ENCODE data around the gene EIF4G2.
A peak's percentile ranks its signal among the peaks of the same experiment; 100 is the strongest.

EIF4G2 gene

DNA sequence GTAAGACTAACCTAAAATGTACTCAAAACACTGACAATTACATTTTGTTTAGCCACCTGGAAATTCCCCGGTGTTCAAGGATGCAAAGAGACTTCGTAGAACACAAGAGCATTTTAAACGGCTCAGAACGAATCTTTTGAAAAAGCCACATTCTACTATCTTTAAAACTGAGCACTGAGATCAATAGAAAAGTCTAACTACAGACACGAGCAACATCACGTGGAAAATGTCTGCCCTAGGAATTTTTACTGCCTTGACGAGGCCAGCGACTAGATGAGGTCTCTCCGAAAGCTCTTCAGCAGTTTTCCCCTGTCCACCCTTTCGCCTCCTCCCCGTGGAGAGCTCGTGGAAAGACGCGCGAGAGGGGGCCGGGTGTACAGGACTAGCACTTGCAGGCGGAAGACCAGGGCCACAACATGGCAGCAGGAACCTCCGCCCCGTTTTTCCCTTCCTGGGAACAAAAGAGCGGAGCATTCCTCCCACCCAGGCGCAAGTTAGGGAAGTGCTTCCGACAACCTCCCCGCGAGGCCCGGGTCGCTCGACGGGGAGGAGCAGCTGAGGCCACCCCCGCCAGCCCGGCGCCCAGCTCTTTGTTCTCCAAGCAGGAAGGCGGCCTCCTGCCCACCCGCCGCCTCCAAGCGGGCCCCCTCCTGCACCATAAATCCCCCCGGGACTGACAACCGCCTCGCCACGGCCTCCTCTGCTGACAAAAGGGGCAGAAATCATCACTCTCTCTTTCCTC, 1.1 kb downstream of the EIF4G2 start:
- DNase-seq: peak; percentile 34

DNA sequence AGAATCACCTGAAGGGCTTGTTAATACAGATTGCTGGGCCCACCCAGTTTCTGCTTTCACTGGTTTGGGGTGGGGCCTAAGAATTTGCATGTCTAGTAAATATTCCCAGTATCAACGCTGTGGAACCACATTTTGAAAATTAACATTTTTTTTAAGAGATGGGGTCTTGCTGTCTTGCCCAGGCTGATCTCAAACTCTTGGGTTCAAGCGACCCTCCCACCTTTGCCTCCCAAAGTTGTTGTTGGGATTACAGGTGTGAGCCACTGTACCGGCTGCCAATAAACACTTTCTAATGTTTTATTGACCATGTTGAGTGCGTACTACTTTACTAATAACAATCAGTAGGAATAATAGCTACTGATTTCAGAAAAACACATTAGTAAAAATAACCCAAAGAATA, 2.5 kb downstream of the EIF4G2 start:
- DNase-seq: no peak

DNA sequence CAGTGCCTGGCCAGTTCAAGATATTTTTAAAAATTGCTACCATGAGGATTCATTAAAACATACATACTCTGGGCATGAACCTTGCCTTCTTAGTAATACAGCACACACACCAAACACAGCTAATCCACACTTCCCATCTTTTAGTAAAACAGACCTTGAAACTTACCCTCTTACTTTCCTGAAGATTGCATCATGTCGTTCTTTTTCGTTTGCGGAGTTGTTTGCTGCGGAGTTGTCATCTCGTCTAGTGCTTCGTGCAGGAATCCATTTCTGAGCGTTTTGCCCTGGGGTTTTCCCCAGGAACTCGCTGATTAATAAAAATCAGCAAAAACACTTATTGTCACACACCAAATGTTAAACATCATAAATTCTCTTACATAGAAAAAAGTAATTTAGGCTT, 3.0 kb downstream of the EIF4G2 start:
- DNase-seq: no peak

DNA sequence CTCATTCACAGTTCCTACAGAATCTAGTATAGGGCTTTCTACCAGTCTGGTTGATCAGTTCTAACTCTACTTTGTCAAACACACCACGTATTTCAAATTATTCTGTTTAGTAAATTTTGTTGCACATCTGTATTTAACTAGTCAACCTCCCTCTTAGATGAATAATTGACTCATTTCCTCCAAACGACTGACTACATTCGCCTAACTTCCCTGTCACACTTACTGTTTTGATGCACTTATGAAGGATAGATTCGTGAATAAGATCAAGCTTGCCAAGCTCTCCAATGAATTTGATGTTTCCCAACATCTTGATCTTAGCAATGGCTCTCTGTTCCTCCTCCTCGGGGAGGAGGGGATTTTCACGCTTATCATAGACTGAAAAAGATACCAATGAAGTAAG, 5.0 kb downstream of the EIF4G2 start:
- no peak for DNase-seq

DNA sequence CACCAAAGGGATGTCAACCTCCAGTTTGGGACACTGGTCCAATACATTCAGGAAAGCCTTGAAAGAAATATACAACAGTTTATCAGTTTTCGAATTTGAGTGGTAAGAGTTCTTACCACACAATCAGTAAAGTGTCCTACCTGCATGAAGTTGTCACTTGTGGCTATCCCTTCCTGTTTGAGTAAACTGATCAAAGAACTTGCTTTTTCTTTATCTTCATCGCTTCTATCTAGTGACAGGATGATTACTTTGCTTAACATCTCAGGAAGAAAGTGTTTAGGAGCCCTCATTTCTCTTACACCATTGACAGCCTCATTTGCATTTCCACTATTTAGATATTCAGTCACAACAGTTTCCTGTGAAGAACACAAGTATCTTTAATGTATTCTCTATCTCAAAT, 8.4 kb downstream of the EIF4G2 start:
- DNase-seq: no peak

DNA sequence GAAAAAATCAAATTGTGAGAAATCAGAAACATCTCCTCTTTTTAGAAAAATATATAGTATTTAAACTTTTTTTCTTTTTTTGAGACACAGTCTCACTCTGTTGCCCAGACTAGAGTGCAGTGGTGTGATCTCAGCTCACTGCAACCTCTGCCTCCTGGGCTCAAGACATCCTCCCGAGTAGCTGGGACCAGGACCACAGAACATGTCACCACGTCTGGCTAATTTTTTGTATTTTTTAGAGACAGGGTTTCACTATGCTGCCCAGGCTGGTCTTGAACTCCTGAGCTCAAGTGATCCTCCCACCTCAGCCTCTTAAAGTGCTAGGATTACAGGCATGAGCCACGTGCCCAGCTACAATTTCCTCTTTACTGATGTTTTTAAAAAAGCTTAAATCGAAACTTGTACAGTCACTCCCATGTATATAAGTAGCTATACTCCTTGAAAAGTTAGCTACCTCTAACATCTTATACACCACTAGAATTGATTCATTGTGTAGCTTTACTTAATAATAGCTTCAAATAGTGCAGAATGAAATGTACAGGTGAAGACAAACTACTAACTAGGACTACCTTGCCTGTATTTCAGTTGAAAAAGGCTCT, 10.3 kb downstream of the EIF4G2 start:
- no peak for DNase-seq

DNA sequence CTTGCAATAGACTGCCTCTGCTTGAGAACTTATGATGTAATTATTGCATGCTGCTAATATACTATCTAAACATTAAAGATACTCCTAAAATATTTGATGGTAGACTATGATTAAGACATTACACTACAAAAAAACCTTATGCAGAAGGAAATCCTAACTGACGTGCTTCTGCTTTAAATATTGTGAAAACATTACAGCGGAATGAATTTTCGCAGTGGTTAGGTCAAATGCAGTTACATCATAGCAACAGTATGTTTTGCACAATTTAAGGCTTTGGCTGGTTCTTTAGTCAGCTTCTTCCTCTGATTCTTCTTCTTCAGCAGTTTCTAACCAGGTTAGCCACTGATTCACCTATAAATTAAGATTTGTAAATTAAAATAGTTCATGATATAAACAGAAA, 11.2 kb downstream of the EIF4G2 start:
- DNase-seq: no peak

DNA sequence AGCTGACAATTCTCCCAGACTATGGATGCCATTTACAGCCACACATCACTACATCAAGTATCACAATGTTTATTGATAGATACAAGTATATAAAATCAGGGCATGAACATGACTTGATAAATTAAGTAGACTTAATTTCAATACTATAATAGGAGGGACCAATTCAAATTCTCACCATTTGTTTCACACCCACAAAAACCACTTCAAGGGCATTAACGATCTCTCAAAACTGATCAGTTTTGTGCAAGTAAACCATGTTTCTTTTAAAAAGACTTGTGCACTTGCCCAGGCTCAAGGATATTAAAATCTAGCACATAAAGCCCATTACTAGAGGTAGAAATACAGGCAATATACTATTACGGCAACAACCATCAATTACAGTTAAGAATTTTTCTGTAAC, 11.7 kb downstream of the EIF4G2 start:
- DNase-seq: no peak

DNA sequence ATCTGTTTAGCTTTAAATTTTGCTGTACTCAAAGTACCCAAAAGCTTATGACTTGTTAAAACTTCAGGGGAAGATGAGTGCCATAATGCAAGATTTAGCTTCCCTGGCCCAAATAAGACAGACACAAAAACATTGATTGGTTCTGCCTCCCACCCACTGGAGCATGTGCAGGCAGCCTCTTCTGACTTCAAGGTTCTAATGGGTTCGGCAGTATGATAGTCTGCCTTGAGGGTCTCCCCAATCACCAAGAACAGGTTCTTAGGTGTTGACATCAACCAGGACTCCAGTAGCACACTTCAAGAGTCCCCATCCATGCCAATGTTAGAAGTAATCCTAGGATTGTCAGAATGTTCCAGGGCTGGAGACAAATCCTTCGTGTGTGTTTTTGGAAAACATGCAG, 12.5 kb downstream of the EIF4G2 start:
- DNase-seq: no peak

DNA sequence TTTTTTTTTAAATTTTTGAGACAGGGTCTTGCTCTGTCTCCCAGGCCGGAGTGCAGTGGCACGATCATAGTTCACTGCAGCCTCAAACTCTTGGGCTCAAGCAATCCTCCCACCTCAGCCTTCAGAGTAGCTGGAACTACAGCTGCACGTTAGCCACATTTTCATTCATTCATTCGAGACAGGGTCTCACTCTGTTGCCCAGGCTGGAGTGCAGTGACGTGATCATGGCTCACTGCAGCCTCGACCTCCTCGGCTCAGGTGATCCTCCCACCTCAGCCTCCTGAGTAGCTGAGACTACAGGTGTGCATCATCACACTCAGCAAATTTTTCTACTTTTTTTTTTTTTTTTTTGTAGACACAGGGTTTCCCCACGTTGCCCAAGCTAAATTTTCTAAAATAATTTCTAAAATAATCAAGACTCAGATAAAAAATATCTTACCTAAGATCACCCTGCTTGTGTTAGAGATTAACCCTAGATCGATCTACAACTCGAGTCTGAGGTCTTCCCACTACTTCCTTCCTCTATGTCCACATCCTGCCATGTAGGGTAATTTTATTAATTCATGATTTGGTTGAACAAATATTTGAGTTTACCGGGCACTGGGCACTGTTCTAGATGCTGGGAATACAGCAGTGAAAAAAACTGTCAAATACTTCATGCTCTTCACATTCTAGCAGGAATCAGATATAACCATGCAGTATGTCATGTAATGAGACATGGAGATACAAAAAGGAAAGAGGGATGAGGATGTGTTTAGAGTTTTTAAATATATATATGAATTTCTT, 15.1 kb downstream of the EIF4G2 start:
- DNase-seq: no peak

DNA sequence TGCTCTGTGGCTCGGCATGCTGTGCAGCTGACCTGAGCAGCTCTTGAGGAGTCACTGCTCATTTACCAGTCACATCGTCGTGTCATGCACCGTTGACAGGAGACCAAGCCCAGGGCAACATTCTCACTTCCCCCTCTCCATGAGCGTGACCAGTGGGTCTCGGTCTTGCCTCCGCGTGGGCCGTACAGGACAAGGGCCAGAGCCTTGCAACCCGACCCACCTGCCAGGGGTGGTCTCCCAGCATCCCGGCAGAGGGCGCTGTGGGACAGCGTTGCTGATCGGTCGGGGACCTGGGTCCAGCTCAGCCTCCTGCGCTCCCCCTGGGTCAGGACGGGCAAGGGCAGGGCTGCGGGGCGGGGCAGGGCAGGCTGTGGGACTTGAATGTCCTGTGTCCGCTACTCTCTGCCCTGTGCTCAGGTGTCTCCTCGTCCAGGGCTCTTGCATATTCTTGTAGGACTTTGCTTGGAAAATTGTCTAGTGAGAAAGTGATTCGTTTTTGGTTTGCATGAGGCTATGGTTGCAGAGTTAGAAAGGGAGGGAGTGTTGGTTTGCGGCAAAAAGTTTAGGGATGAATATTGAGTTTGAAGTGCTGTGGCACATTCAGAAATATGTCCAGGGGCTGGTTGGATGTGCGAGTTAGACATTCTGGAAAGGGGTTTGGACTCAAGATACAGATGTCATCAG, 16.2 kb downstream of the EIF4G2 start:
- DNase-seq: peak; percentile 86

DNA sequence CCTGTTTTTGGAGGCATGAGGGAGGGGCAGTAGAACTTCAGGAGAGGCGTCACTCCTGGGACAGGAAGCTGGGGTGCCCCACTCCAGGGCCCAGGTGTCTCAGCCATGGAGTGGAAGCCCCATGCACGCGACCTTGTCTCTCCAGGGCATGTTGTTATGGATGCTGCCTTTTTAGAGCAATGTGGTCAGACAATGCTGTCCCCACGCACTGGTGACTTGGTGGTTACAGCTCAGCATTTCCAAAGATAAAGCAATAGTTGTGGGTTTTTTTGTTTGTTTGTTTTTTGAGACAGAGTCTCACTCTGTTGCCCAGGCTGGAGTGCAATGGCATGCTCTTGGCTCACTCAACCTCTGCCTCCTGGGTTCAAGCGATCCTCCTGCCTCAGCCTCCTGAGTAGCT, 22.3 kb downstream of the EIF4G2 start:
- no peak for DNase-seq

DNA sequence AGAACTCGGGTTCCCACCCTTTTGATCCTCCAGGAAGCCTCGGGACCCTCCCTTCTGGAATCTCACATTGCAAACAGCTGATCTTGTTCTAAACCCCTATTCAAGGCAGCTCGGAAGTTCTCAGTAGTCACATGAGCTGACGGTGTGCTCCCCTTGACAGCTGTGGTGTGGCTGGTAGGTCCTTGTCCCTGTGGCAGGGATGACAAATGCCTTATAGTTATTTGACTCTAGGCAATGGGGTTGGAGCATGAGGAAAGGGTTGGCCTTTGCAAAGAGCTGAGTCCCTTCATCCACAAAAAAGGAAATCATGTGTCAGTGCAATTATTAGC, 23.6 kb downstream of the EIF4G2 start:
- DNase-seq: no peak

DNA sequence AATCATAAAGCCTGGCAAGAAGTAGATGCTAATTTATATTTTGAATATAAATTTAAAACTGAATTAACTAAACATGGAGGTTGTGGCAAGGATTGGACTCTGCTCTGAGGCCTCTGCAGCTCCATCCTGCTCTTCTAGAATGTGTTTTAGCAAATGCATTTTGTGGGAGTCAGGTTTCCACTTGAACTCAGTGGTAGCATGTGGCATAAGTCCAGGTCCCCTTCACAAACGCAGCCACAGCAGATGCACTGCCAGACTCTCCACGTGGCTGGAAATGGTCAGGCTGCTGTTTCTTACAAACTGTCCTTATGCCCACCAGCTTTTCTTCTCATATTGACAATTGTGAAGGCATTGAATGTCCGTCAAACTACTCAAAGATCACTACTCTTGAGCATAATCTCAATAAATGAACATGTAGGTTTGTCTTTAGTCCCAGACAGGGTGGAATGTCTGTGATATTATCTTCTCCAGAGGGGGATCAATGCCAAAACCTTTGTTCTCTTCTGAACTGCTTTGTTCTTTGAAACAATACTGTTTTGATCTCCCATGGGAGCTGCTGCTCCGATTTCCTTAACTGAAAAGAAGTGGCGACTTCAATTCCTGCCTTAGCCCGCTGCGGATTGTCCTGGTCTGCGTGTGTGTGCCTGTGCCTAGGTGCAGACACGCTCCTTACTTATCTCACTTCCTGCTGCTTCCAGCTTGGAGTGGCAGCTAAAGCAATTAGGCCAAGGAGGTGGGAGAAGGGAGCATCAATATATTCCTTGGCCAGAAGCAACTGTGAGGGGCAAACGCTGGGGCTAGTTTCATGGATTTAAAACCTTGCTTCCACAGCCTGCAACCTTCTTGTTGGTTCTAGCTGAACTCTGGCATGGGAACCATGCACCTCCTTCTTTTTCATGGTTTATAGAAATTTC, 24.2 kb downstream of the EIF4G2 start:
- DNase-seq: no peak

DNA sequence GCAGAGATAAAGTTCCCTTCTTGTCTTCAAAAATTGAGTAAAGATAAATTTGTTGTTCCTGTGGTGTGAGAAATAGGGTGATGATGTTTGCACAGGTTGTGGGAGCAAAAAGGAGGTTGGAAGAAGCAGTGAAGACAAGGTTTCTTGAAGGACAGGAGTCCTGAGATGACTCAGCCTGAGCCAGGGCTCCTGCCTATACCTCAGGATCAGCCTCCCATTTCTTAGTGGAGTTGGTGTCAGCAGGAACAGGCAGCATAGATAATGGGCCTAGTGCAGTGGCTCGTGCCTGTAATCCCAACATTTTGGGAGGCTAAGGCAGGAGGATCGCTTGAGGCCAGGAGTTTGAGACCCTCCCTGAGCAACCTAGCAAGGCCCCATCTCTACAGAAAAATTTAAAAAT, 28.7 kb downstream of the EIF4G2 start:
- no peak for DNase-seq

DNA sequence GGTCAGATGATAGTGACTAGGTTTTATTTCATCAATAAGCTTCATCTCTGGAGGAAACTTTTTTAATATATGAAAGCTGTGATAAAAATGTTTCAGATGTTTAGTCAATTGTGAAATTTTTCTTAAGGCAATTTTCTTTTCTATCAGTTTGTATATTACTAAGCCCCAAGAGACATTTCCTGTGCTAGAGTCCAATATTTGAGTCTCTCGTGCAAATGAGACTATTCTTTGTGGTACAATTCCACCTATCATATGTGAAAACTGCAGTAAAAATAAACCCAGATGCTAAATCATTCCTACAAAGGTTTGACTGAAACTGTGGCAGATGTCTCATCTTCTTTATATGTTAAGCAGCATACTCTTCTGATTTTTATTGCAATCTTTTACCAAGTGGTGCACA, 29.6 kb downstream of the EIF4G2 start:
- DNase-seq: no peak

DNA sequence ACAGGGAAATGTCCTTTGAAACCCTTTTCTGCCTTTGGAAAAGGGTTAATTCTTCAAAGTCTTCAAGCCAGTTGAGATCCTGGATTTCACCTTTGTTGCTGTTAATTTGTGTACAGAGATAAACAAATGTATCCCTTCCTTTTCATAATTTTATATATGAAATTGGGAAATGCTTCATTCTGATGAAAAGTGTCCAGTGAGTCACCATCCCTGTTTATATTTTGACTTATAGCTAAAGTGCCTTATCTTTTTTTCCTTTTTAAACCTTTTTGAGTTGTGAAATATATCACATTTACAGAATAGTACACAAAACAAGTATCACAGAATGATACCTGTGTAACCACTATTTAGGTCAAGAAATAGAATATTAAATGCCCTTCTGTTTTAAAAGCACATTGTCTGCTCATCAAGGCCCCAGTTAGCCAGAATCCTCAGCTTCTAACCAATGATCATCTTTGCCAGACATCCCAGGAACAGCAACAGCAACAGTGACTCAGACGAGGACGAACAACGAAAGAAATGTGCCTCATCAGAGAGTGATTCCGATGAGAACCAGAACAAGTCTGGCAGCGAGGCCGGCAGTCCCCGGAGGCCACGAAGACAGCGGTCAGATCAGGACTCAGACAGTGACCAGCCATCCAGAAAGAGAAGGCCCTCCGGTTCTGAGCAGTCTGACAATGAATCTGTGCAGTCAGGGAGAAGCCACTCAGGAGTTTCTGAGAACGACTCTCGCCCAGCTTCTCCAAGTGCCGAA, 30.3 kb downstream of the EIF4G2 start:
- DNase-seq: no peak

DNA sequence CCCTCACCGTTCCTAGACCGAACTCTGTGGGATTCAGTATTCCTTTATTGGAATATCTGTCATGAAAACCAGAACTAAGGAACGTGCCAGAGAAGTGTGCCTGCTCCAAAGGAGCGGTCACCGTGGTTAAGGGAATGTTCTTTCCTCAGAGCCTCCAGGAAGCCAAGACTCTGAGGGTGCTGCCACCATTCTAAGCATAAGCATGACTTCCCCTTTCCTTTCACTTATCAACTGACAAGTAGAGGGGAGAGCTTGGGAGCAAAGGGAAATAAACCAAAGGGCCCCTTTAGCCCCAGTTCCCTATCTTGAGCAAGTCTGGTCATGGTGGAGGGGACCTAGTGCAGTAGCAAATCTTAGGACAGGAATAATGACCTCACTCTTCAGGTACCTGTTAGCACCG, 30.9 kb downstream of the EIF4G2 start:
- DNase-seq: no peak

DNA sequence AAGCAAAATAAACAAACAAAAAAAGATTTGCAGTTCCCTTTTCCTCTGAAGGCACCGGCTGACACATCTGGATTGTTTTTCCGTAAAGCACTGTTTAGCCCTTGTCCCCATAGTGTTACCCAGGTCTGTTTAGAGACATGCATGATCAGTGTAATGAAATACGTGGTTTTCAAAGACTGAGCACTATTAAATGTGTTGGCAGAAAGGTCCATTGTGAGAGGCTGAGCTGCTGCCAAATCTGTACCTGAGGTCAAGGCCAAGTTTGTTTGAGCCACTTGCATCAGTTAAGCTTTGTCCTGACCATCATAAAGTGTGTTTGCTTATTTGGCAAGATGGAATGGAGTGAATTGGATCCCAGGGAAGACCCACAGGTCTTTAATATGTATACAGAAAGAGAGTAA, 31.3 kb downstream of the EIF4G2 start:
- DNase-seq: no peak

DNA sequence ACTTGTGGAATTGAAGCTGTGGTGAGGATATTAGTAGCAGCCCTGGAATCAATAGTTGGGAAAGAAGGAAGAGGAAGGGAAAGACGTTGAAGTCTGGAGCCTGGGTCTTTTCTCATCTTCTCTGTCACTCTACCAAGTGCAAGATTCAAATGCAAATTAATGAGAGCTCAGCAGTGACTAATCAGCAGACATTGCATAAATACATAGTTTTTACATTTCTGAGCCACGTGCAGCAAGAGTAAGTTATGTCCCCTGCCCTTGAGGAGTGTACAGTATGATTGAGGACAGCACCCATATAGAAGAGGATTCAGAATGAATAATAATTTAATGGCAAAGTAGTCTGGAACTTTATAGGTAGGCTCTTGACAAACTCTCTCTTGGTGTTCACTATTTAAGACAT, 33.9 kb downstream of the EIF4G2 start:
- no peak for DNase-seq

DNA sequence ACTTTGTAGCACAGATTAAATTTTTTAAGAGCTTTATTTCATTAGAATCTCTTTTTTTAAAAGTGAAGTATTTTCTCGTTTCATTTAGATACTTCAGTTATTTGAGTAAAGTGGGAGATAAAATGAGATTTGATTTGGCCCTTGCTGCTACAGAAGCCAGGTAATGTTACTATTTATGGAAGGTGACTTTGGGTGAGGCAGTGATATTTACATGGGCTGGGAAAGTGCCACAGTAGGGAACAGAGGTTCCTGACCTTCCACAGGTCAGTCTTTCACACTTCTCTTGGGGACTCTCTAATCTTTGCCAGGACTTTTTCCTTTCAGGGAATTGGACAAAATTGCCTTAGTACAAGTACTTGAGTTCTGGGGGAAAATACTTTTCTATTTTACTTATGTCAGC, 37.3 kb downstream of the EIF4G2 start:
- DNase-seq: no peak
